H1 (cell line): ENCODE data around the gene PSD. TPM values are rescaled to one million over a fixed set of nuclear protein-coding genes. Genes with fewer than 3 reads are reported as not detected.

Experiments used
- BCL11A ChIP-seq, 2 experiments: IDR thresholded peaks; one replicate each; pipeline ENCODE4 v1.6.1; 2011; ENCODE audit warnings: low read depth in 2 of 2, low read length in 2 of 2, mild to moderate bottlenecking in 2 of 2
- CBX5 ChIP-seq: fragments of 300-800, 300-1000 bp; sonication (generic); IDR thresholded peaks from 2 replicates; pipeline ENCODE4 v1.7.1; 2016; ENCODE audit warnings: antibody characterized with exemption, low read length, low read depth
- CHD2 ChIP-seq: IDR thresholded peaks from 2 replicates; pipeline ENCODE4 v1.6.1; 2012; ENCODE audit warnings: low read length, improper control_type of control experiment
- CTBP2 ChIP-seq: IDR thresholded peaks from 2 replicates; pipeline ENCODE4 v1.7.0; 2011; ENCODE audit warnings: borderline replicate concordance, mild to moderate bottlenecking, moderate library complexity, mixed read lengths, low read length; ENCODE audit not compliant: insufficient read depth, insufficient read length
- GABPA ChIP-seq: IDR thresholded peaks from 2 replicates; pipeline ENCODE4 v1.6.1; 2011; ENCODE audit warnings: mild to moderate bottlenecking, low read length, moderate library complexity, borderline replicate concordance; ENCODE audit not compliant: insufficient read depth
- GTF2F1 ChIP-seq: IDR thresholded peaks from 2 replicates; pipeline ENCODE4 v1.6.1; 2012; ENCODE audit warnings: low read depth, low read length, improper control_type of control experiment, borderline replicate concordance
- HDAC6 ChIP-seq: IDR thresholded peaks from one replicate; pipeline ENCODE4 v1.7.1; 2012; ENCODE audit warnings: low read depth, mild to moderate bottlenecking, inconsistent platforms, low read length, moderate library complexity
- KDM4A ChIP-seq: IDR thresholded peaks from one replicate; pipeline ENCODE4 v1.7.1; 2012; ENCODE audit warnings: low read depth, mild to moderate bottlenecking, moderate library complexity, low read length, inconsistent platforms; ENCODE audit not compliant: severe bottlenecking
- MAFK ChIP-seq: IDR thresholded peaks from 2 replicates; pipeline ENCODE4 v1.6.1; 2012; ENCODE audit warnings: low read depth, mild to moderate bottlenecking, improper control_type of control experiment, low read length
- NRF1 ChIP-seq: IDR thresholded peaks from 2 replicates; pipeline ENCODE4 v1.6.1; 2011; ENCODE audit warnings: mild to moderate bottlenecking, low read depth, low read length, improper control_type of control experiment
- POLR2A ChIP-seq, 2 experiments: IDR thresholded peaks; 1 replicate in 1 of 2; 2 replicates in 1 of 2; pipeline ENCODE4 v1.6.1; 2011; ENCODE audit warnings: low read depth in 2 of 2, low read length in 2 of 2, mild to moderate bottlenecking in 2 of 2; ENCODE audit errors: control extremely low read depth in 1 of 2
- POLR2AphosphoS5 ChIP-seq: IDR thresholded peaks from 2 replicates; pipeline ENCODE4 v1.6.1; 2011; ENCODE audit warnings: low read depth, low read length
- POU5F1 ChIP-seq: IDR thresholded peaks from 2 replicates; pipeline ENCODE4 v1.6.1; 2011; ENCODE audit warnings: low read depth, mild to moderate bottlenecking, low read length, moderate library complexity
- RAD21 ChIP-seq, 2 experiments: IDR thresholded peaks in 1 of 2; conservative IDR thresholded peaks in 1 of 2; 2 replicates each; pipeline ENCODE4 v1.6.1; 2011; ENCODE audit warnings: low read depth in 2 of 2, low read length in 2 of 2, improper control_type of control experiment in 1 of 2, inconsistent platforms in 1 of 2, mild to moderate bottlenecking in 1 of 2, moderate library complexity in 1 of 2
- SUZ12 ChIP-seq: fragments of 200-600 bp; sonication (generic); IDR thresholded peaks from 2 replicates; pipeline ENCODE4 v1.6.1; 2012; ENCODE audit warnings: mild to moderate bottlenecking, inconsistent platforms, low read length, moderate library complexity, mixed read lengths
- TBP ChIP-seq: IDR thresholded peaks from 2 replicates; pipeline ENCODE4 v1.6.1; 2011; ENCODE audit warnings: low read depth, low read length, improper control_type of control experiment
- TCF12 ChIP-seq: IDR thresholded peaks from 2 replicates; pipeline ENCODE4 v1.6.1; 2011; ENCODE audit warnings: low read depth, mild to moderate bottlenecking, low read length
- TEAD4 ChIP-seq: IDR thresholded peaks from 2 replicates; pipeline ENCODE4 v1.6.1; 2012; ENCODE audit warnings: low read depth, low read length, inconsistent platforms, mixed read lengths
- polyA plus RNA-seq, 7 experiments: library from polyadenylated mRNA; depleted of rRNA in 3 of 7; stranded (reverse) in 5 of 7; unstranded in 2 of 7; fragments of >200 nt in 5 of 7; fragments of 200-250 nt in 2 of 7; gene quantifications; 1 replicate in 5 of 7; 2 replicates in 1 of 7; 4 replicates in 1 of 7; pipeline versions ENCODE4 v1.2.1 to v1.2.3, GENCODE V29; 2011 to 2013; ENCODE audit warnings: missing spikeins in 2 of 7, mixed read lengths in 2 of 7
- total RNA-seq: library from RNA; stranded (reverse); fragmentation: NEBNext Ultra II Directional; extraction: Animal tissue kit (Norgen Biotek cat#: 25700); gene quantifications from 2 replicates; pipeline ENCODE4 v1.2.1, GENCODE V29; 2021
- TF ChIP-seq, protein P1 (sequence below), 3 experiments: IDR thresholded peaks; 1 replicate in 2 of 3; 2 replicates in 1 of 3; pipeline versions ENCODE4 v1.5.1 to v1.6.1; 2011; ENCODE audit warnings: low read length in 3 of 3, mild to moderate bottlenecking in 3 of 3, inconsistent platforms in 2 of 3, low read depth in 1 of 3, moderate library complexity in 1 of 3; ENCODE audit not compliant: insufficient read depth in 1 of 3; ENCODE audit errors: control extremely low read depth in 1 of 3
- TF ChIP-seq, protein P2 (sequence below): IDR thresholded peaks from 2 replicates; pipeline ENCODE4 v1.6.1; 2012; ENCODE audit warnings: inconsistent platforms
- TF ChIP-seq, protein P3 (sequence below): IDR thresholded peaks from 2 replicates; pipeline ENCODE4 v1.6.1; 2012; ENCODE audit warnings: inconsistent platforms

The PSD gene
- total and polyA plus RNA-seq, 2 of the 8 experiments (the other 6 are each of a cell fraction or from before 2014, with no cell fraction given), result 5.4 to 6.0 TPM

DNA sequence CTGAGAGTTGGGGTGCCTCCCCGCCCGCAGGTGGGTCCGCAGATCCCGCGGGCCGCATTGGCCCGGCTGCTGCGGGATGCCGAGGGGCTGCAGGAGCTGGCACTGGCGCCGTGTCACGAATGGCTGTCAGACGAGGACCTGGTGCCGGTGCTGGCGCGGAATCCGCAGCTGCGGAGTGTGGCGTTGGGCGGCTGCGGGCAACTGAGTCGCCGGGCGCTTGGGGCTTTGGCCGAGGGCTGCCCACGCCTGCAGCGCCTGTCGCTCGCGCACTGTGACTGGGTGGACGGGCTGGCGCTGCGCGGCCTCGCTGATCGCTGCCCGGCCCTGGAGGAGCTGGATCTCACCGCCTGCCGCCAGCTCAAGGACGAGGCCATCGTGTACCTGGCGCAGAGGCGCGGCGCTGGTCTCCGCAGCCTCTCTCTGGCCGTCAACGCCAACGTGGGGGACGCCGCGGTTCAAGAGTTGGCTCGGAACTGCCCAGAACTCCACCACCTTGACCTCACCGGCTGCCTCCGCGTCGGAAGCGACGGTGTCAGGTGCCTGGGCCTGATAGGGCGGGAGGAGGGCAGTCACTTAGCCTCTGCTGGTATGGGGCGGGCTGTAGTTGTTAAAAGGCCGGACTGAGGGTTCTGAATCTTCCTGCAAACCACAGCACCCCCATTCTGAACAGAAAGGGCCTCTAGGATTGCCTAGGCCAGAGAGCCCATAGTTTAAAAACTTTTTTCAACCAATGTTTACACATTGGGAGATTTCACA lies 3.4 kb upstream of the PSD start (continued):
- TF ChIP-seq POLR2AphosphoS5, result 0 out of 2 replicates have a peak, but pooled peaks have one; percentile 14
- TF ChIP-seq, protein P1, sequence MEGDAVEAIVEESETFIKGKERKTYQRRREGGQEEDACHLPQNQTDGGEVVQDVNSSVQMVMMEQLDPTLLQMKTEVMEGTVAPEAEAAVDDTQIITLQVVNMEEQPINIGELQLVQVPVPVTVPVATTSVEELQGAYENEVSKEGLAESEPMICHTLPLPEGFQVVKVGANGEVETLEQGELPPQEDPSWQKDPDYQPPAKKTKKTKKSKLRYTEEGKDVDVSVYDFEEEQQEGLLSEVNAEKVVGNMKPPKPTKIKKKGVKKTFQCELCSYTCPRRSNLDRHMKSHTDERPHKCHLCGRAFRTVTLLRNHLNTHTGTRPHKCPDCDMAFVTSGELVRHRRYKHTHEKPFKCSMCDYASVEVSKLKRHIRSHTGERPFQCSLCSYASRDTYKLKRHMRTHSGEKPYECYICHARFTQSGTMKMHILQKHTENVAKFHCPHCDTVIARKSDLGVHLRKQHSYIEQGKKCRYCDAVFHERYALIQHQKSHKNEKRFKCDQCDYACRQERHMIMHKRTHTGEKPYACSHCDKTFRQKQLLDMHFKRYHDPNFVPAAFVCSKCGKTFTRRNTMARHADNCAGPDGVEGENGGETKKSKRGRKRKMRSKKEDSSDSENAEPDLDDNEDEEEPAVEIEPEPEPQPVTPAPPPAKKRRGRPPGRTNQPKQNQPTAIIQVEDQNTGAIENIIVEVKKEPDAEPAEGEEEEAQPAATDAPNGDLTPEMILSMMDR (IDR thresholded peaks at IDR 0.05; ENCODE audit: control extremely low read depth in 1 of 3, insufficient read depth in 1 of 3, low read depth in 1 of 3, low read length in 3 of 3), result no peak
- no peak for TF ChIP-seq NRF1
- no peak for TF ChIP-seq CTBP2
- TF ChIP-seq POLR2A (IDR thresholded peaks at IDR 0.05; ENCODE audit: control extremely low read depth in 1 of 2, low read depth in 2 of 2, low read length in 2 of 2), result peak in 1 of 2 experiments; percentile 27; a peak in 2 of 3 replicates
- no peak for TF ChIP-seq GTF2F1
- TF ChIP-seq SUZ12, result no peak
- no peak for TF ChIP-seq CHD2
- TF ChIP-seq, protein P2, sequence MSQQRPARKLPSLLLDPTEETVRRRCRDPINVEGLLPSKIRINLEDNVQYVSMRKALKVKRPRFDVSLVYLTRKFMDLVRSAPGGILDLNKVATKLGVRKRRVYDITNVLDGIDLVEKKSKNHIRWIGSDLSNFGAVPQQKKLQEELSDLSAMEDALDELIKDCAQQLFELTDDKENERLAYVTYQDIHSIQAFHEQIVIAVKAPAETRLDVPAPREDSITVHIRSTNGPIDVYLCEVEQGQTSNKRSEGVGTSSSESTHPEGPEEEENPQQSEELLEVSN, result peak; percentile 14; the same call in 1 of the 2 replicates
- no peak for TF ChIP-seq POU5F1
- no peak for TF ChIP-seq MAFK
- TF ChIP-seq HDAC6, result no peak
- TF ChIP-seq, protein P3, sequence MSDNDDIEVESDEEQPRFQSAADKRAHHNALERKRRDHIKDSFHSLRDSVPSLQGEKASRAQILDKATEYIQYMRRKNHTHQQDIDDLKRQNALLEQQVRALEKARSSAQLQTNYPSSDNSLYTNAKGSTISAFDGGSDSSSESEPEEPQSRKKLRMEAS, result no peak; the same call in 1 of the 2 replicates
- no peak for TF ChIP-seq RAD21 (IDR thresholded peaks at IDR 0.05 in 1 of 2, conservative IDR thresholded peaks at IDR 0.05 in 1 of 2; ENCODE audit: low read depth in 2 of 2, low read length in 2 of 2)
- no peak for TF ChIP-seq GABPA
- TF ChIP-seq TCF12, result no peak
- no peak for TF ChIP-seq KDM4A
- no peak for TF ChIP-seq CBX5
- TF ChIP-seq BCL11A (IDR thresholded peaks at IDR 0.05; ENCODE audit: low read depth in 2 of 2, low read length in 2 of 2), result no peak
- 0 out of 2 replicates have a peak, but pooled peaks have one; percentile 21 for TF ChIP-seq TBP
- TF ChIP-seq TEAD4, result no peak
